Astrocyte (in vitro differentiated cells and primary cell): ENCODE measurements around the gene KDM6B. TPM values are rescaled to one million over a fixed set of nuclear protein-coding genes. Genes with fewer than 3 reads are reported as not detected.

Experiments used
- DNase-seq: peaks from one replicate; pipeline ENCODE4 v3.0.0-alpha.2; 2010; ENCODE audit warnings: low read depth
- FAIRE-seq: peaks from 2 replicates; lab custom pipeline; 2011; peaks lifted over from hg19 to GRCh38; lab: Jason Lieb, UNC
- H2AFZ ChIP-seq: 2 replicates; pipeline ENCODE4 v1.6.0; 2012; ENCODE audit warnings: low read depth, low read length, inconsistent platforms
- H3K27ac ChIP-seq: 2 replicates; pipeline ENCODE4 v1.5.1; 2011; ENCODE audit warnings: low read depth, low read length, inconsistent platforms
- H3K27me3 ChIP-seq: 2 replicates; pipeline ENCODE4 v1.6.0; 2011; ENCODE audit warnings: low read length, inconsistent platforms; ENCODE audit not compliant: insufficient read depth
- H3K36me3 ChIP-seq: 2 replicates; pipeline ENCODE4 v1.5.1; 2011; ENCODE audit warnings: low read length, inconsistent platforms; ENCODE audit not compliant: insufficient read depth
- H3K4me1 ChIP-seq: 2 replicates; pipeline ENCODE4 v1.5.1; 2011; ENCODE audit warnings: low read length, inconsistent platforms; ENCODE audit not compliant: insufficient read depth
- H3K4me2 ChIP-seq: 2 replicates; pipeline ENCODE4 v1.6.0; 2012; ENCODE audit warnings: low read length, inconsistent platforms
- H3K4me3 ChIP-seq: 2 replicates; pipeline ENCODE4 v1.5.1; 2011; ENCODE audit warnings: low read depth, mild to moderate bottlenecking, low read length, inconsistent platforms; ENCODE audit not compliant: insufficient read depth
- H3K79me2 ChIP-seq: 2 replicates; pipeline ENCODE4 v1.6.0; 2012; ENCODE audit warnings: mild to moderate bottlenecking, low read length, inconsistent platforms; ENCODE audit not compliant: insufficient read depth
- H3K9ac ChIP-seq: 2 replicates; pipeline ENCODE4 v1.6.0; 2012; ENCODE audit warnings: mild to moderate bottlenecking, low read length, inconsistent platforms
- H3K9me3 ChIP-seq: 2 replicates; pipeline ENCODE4 v1.5.1; 2012; ENCODE audit warnings: low read depth, mild to moderate bottlenecking, low read length, inconsistent platforms; ENCODE audit not compliant: insufficient read depth
- H4K20me1 ChIP-seq: 2 replicates; pipeline ENCODE4 v1.6.0; 2012; ENCODE audit warnings: low read length, inconsistent platforms; ENCODE audit not compliant: insufficient read depth
- H3K27ac Mint-ChIP-seq: one replicate; pipeline ENCODE4 v1.8.0; 2021; ENCODE audit warnings: mild to moderate bottlenecking, mixed read lengths; ENCODE audit not compliant: unreplicated experiment
- H3K27me3 Mint-ChIP-seq: one replicate; pipeline ENCODE4 v1.8.0; 2021; ENCODE audit warnings: low read depth, mixed read lengths; ENCODE audit not compliant: unreplicated experiment
- H3K36me3 Mint-ChIP-seq: one replicate; pipeline ENCODE4 v1.8.0; 2021; ENCODE audit warnings: low read depth, mixed read lengths; ENCODE audit not compliant: unreplicated experiment
- H3K4me1 Mint-ChIP-seq: one replicate; pipeline ENCODE4 v1.8.0; 2021; ENCODE audit warnings: low read depth, mixed read lengths; ENCODE audit not compliant: unreplicated experiment
- H3K4me3 Mint-ChIP-seq: one replicate; pipeline ENCODE4 v1.8.0; 2021; ENCODE audit warnings: mild to moderate bottlenecking, moderate library complexity, mixed read lengths; ENCODE audit not compliant: unreplicated experiment
- H3K9me3 Mint-ChIP-seq: one replicate; pipeline ENCODE4 v1.8.0; 2021; ENCODE audit warnings: mild to moderate bottlenecking, mixed read lengths; ENCODE audit not compliant: unreplicated experiment
- EZH2 ChIP-seq: IDR thresholded peaks from 2 replicates; pipeline ENCODE4 v1.6.1; 2012; ENCODE audit warnings: mild to moderate bottlenecking, low read length, inconsistent platforms; ENCODE audit not compliant: insufficient read depth
- total RNA-seq: library from RNA; stranded (reverse); gene quantifications from 2 replicates; pipeline ENCODE4 v1.2.1, GENCODE V29; 2021
- TF ChIP-seq, protein P1 (sequence below): IDR thresholded peaks from 2 replicates; pipeline ENCODE4 v1.5.1; 2011; ENCODE audit warnings: low read depth, mild to moderate bottlenecking, inconsistent platforms, low read length, moderate library complexity; ENCODE audit not compliant: insufficient read depth

Gene KDM6B
- total RNA-seq, 1 donor from 2014 or later: 50.4 TPM

DNA sequence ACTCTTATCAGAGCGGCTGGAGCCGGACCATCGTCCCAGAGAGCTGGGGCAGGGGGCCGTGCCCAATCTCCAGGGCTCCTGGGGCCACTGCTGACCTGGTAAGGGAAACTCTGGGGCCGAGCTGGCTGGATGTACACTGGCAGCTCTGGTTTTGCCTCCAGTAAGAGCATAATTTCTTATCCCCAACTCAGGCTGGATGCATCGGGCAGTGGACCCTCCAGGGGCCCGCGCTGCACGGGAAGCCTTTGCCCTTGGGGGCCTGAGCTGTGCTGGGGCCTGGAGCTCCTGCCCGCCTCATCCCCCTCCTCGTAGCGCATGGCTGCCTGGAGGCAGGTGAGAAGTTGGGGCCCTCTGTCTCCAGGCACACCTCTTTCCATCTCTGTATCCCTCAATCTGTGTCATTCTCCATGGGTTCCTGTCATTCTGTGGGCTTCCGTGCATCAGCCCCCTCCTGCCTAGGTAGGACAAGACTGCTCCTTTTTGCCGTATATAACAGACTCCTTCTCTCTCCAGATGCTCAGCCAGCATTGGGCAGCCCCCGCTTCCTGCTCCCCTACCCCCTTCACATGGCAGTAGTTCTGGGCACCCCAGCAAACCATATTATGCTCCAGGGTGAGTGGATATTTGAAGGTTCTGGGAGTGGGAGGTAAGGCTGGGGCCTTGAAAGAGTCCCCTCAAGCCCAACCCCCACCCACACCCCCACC, 11.5 kb downstream of the KDM6B start:
- no peak for DNase-seq
- H2AFZ ChIP-seq: no peak overlapping the region
- Mint-ChIP-seq H3K27me3 (no peaks in the 10 kb centered on the region), H3K27ac (peak overlapping the region; percentile 100), H3K4me3 (peak overlapping the region; percentile 95), H3K9me3 (no peaks in the 10 kb centered on the region), H3K4me1 (peaks cover 18% of the 10 kb centered on the region), H3K36me3 (peaks cover 8% of the 10 kb centered on the region)
- peaks cover 41% of the 10 kb centered on the region for H4K20me1 ChIP-seq
- peak overlapping the region; percentile 100 for H3K27ac ChIP-seq
- H3K9ac ChIP-seq: peak overlapping the region; percentile 100
- H3K27me3 ChIP-seq: no peaks in the 10 kb centered on the region
- H3K4me3 ChIP-seq: peak overlapping the region; percentile 85
- FAIRE-seq: no peak
- peaks cover 30% of the 10 kb centered on the region for H3K4me1 ChIP-seq
- no peak for TF ChIP-seq EZH2
- TF ChIP-seq, protein P1, sequence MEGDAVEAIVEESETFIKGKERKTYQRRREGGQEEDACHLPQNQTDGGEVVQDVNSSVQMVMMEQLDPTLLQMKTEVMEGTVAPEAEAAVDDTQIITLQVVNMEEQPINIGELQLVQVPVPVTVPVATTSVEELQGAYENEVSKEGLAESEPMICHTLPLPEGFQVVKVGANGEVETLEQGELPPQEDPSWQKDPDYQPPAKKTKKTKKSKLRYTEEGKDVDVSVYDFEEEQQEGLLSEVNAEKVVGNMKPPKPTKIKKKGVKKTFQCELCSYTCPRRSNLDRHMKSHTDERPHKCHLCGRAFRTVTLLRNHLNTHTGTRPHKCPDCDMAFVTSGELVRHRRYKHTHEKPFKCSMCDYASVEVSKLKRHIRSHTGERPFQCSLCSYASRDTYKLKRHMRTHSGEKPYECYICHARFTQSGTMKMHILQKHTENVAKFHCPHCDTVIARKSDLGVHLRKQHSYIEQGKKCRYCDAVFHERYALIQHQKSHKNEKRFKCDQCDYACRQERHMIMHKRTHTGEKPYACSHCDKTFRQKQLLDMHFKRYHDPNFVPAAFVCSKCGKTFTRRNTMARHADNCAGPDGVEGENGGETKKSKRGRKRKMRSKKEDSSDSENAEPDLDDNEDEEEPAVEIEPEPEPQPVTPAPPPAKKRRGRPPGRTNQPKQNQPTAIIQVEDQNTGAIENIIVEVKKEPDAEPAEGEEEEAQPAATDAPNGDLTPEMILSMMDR: no peak
- peak overlapping the region; percentile 99 for H3K4me2 ChIP-seq
- peaks cover 33% of the 10 kb centered on the region for H3K79me2 ChIP-seq
- H3K9me3 ChIP-seq: no peaks in the 10 kb centered on the region
- H3K36me3 ChIP-seq: peaks cover 5% of the 10 kb centered on the region

DNA sequence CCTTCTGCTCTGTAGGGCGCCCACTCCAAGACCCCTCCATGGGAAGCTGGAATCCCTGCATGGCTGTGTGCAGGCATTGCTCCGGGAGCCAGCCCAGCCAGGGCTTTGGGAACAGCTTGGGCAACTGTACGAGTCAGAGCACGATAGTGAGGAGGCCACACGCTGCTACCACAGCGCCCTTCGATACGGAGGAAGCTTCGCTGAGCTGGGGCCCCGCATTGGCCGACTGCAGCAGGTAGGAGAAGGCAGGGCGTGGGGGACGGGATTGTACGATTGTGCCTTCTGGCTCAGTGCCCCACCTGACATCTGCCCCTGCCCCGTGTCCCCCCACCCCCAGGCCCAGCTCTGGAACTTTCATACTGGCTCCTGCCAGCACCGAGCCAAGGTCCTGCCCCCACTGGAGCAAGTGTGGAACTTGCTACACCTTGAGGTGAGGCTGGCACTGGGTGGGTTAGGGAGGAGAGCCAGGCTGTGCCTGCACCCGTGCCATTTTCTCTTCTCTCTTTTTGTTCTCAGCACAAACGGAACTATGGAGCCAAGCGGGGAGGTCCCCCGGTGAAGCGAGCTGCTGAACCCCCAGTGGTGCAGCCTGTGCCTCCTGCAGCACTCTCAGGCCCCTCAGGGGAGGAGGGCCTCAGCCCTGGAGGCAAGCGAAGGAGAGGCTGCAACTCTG, 12.2 kb downstream of the KDM6B start:
- FAIRE-seq (no peak), DNase-seq (no peak)
- Histone ChIP-seq H3K4me2 (no peak overlapping the region), H3K9ac (no peak overlapping the region), H3K9me3 (no peaks in the 10 kb centered on the region), H3K4me3 (no peak overlapping the region), H3K27me3 (no peaks in the 10 kb centered on the region), H3K79me2 (peaks cover 30% of the 10 kb centered on the region), H3K27ac (no peak overlapping the region), H3K4me1 (peaks cover 25% of the 10 kb centered on the region), H4K20me1 (peaks cover 41% of the 10 kb centered on the region), H2AFZ (no peak overlapping the region), H3K36me3 (peaks cover 5% of the 10 kb centered on the region)
- no peaks in the 10 kb centered on the region for H3K27me3 Mint-ChIP-seq
- H3K4me1 Mint-ChIP-seq: peaks cover 11% of the 10 kb centered on the region
- TF ChIP-seq, protein P1: no peak
- no peak for TF ChIP-seq EZH2
- no peaks in the 10 kb centered on the region for H3K9me3 Mint-ChIP-seq
- H3K27ac Mint-ChIP-seq: no peak overlapping the region
- peaks cover 9% of the 10 kb centered on the region for H3K36me3 Mint-ChIP-seq
- peak overlapping the region; percentile 57 for H3K4me3 Mint-ChIP-seq
